Panc1 (cell line): ENCODE measurements around the gene CTLA4. TPM values are rescaled to one million over a fixed set of nuclear protein-coding genes. Genes with fewer than 3 reads are reported as not detected.
A peak's percentile ranks its signal among the peaks of the same experiment; 100 is the strongest.

ENCODE experiments used
- ATAC-seq: fragments of 200-7000 bp; cut with Tn5 transposase; 2 replicates; pipeline ENCODE4 v1.9.1; 2020; ENCODE audit warnings: mild to moderate bottlenecking, moderate library complexity
- BruUV-seq: library from RNA; stranded (reverse); fragments of 400-500 nt; replicated peaks from 2 replicates; lab custom pipeline; 2021; lab: Mats Ljungman, UMichigan
- CTCF ChIA-PET: fragments of 300-600 bp; sonication (Branson Sonifier 250); formaldehyde crosslinking; loops from one replicate; lab custom pipeline; 2022; ENCODE audit warnings: antibody characterized with exemption; lab: Charles Lee
- POLR2A ChIA-PET: fragments of 300-600 bp; sonication (Branson Sonifier 250); formaldehyde crosslinking; loops from one replicate; lab custom pipeline; 2022; ENCODE audit warnings: antibody characterized with exemption; lab: Charles Lee
- DNase-seq: peaks from one replicate; pipeline ENCODE4 v3.0.0-alpha.2; 2010; ENCODE audit warnings: low read depth, low spot score
- H3K27ac ChIP-seq: 2 replicates; pipeline ENCODE4 v1.5.1; 2011; ENCODE audit warnings: mild to moderate bottlenecking, low read length, inconsistent platforms
- H3K27me3 ChIP-seq: fragments of 200-500 bp; sonication (Bioruptor generic); 2 replicates; pipeline ENCODE4 v1.6.0; 2014; ENCODE audit warnings: low read length, inconsistent platforms; ENCODE audit not compliant: control insufficient read depth, insufficient read depth
- H3K36me3 ChIP-seq: fragments of 200-500 bp; sonication (Bioruptor generic); 2 replicates; pipeline ENCODE4 v1.5.1; 2014; ENCODE audit warnings: inconsistent platforms, mild to moderate bottlenecking, low read length, moderate library complexity; ENCODE audit not compliant: control insufficient read depth, insufficient read depth
- H3K4me1 ChIP-seq: 2 replicates; pipeline ENCODE4 v1.5.1; 2011; ENCODE audit warnings: inconsistent platforms, mild to moderate bottlenecking, low read length, moderate library complexity; ENCODE audit not compliant: control insufficient read depth, insufficient read depth
- H3K4me3 ChIP-seq, 2 experiments: 2 replicates each; pipeline ENCODE4 v1.5.1; 2011 to 2012; ENCODE audit warnings: low read depth in 2 of 2, low read length in 2 of 2, mild to moderate bottlenecking in 2 of 2, inconsistent platforms in 1 of 2, moderate library complexity in 1 of 2
- H3K9me3 ChIP-seq: fragments of 200-500 bp; sonication (Bioruptor generic); 2 replicates; pipeline ENCODE4 v1.5.1; 2014; ENCODE audit warnings: low read depth, mild to moderate bottlenecking, inconsistent platforms, low read length, moderate library complexity; ENCODE audit not compliant: control insufficient read depth, insufficient read depth
- POLR2AphosphoS5 ChIP-seq: IDR thresholded peaks from 2 replicates; pipeline ENCODE4 v1.6.1; 2012; ENCODE audit warnings: mild to moderate bottlenecking, low read depth, low read length, moderate library complexity
- SIN3A ChIP-seq: IDR thresholded peaks from 2 replicates; pipeline ENCODE4 v1.6.1; 2012; ENCODE audit warnings: low read depth, mild to moderate bottlenecking, low read length, moderate library complexity, borderline replicate concordance; ENCODE audit not compliant: insufficient read depth
- TCF7L2 ChIP-seq: IDR thresholded peaks from 2 replicates; pipeline ENCODE4 v1.6.1; 2011; ENCODE audit warnings: mild to moderate bottlenecking, low read depth, low read length, inconsistent platforms
- in situ Hi-C: cut with HindIII; loops from 2 replicates; pipeline ENCODE4 v1.10.0; 2016; ENCODE audit warnings: low sequenced_read_pairs, low pct_unique_long_range_greater_than_20kb
- intact Hi-C: fragments of 100-400 bp; cut with micrococcal nuclease; formaldehyde crosslinking; loops from one replicate; pipeline ENCODE4 v1.10.0; 2022; ENCODE audit not compliant: unreplicated experiment
- total RNA-seq: library from RNA; stranded (reverse); gene quantifications from one replicate; pipeline ENCODE4 v1.2.1, GENCODE V29; 2021; ENCODE audit not compliant: unreplicated experiment
- TF ChIP-seq, protein P1 (sequence below), 2 experiments: IDR thresholded peaks; 2 replicates each; pipeline ENCODE4 v1.6.1; 2011 to 2012; ENCODE audit warnings: low read depth in 2 of 2, control low read depth in 1 of 2, low read length in 1 of 2, mild to moderate bottlenecking in 1 of 2, moderate library complexity in 1 of 2; ENCODE audit not compliant: insufficient read depth in 1 of 2
- TF ChIP-seq, protein P2 (sequence below): fragments of 450-650 bp; IDR thresholded peaks from 2 replicates; pipeline ENCODE4 v1.5.1; 2017; ENCODE audit warnings: mild to moderate bottlenecking

The CTLA4 gene
- total RNA-seq, 1 experiment from 2014 or later, result 0.08 TPM

DNA sequence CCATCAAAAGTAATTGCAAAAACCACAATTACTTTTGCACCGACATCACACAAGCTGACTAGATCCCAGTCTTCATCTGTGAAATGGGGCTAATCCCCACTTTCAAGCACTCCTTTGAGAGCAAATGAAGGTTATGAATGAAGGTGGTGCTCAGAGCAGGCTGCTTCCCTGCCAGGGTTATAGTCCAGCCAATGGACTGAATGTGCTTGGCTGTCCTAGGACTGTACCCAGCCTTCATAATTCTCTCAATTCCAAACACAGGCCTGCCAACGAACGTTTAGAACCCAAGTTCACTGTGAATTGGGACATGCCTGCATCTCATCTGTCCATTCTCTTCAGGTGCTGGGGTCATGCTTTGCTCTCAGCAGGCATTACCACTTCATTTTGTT, 41.2 kb downstream of the CTLA4 start:
- CTCF ChIA-PET, result no interaction called here
- H3K36me3 ChIP-seq, result no peaks in the 10 kb centered on the region
- in situ Hi-C loops (no loop called here), intact Hi-C loops (loop anchor here (10.0 kb wide), 1 partner anchor 244 kb away; no protein-coding TSS in a partner anchor)
- no TSS peak for BruUV-seq
- H3K27ac ChIP-seq, result no peak overlapping the region
- no peak for DNase-seq
- H3K4me1 ChIP-seq, result no peaks in the 10 kb centered on the region
- TF ChIP-seq TCF7L2, result no peak
- TF ChIP-seq POLR2AphosphoS5, result no peak
- TF ChIP-seq, protein P1, sequence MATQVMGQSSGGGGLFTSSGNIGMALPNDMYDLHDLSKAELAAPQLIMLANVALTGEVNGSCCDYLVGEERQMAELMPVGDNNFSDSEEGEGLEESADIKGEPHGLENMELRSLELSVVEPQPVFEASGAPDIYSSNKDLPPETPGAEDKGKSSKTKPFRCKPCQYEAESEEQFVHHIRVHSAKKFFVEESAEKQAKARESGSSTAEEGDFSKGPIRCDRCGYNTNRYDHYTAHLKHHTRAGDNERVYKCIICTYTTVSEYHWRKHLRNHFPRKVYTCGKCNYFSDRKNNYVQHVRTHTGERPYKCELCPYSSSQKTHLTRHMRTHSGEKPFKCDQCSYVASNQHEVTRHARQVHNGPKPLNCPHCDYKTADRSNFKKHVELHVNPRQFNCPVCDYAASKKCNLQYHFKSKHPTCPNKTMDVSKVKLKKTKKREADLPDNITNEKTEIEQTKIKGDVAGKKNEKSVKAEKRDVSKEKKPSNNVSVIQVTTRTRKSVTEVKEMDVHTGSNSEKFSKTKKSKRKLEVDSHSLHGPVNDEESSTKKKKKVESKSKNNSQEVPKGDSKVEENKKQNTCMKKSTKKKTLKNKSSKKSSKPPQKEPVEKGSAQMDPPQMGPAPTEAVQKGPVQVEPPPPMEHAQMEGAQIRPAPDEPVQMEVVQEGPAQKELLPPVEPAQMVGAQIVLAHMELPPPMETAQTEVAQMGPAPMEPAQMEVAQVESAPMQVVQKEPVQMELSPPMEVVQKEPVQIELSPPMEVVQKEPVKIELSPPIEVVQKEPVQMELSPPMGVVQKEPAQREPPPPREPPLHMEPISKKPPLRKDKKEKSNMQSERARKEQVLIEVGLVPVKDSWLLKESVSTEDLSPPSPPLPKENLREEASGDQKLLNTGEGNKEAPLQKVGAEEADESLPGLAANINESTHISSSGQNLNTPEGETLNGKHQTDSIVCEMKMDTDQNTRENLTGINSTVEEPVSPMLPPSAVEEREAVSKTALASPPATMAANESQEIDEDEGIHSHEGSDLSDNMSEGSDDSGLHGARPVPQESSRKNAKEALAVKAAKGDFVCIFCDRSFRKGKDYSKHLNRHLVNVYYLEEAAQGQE (IDR thresholded peaks at IDR 0.05; ENCODE audit: insufficient read depth in 1 of 2, low read depth in 2 of 2, low read length in 1 of 2), result no peak
- TF ChIP-seq, protein P2, sequence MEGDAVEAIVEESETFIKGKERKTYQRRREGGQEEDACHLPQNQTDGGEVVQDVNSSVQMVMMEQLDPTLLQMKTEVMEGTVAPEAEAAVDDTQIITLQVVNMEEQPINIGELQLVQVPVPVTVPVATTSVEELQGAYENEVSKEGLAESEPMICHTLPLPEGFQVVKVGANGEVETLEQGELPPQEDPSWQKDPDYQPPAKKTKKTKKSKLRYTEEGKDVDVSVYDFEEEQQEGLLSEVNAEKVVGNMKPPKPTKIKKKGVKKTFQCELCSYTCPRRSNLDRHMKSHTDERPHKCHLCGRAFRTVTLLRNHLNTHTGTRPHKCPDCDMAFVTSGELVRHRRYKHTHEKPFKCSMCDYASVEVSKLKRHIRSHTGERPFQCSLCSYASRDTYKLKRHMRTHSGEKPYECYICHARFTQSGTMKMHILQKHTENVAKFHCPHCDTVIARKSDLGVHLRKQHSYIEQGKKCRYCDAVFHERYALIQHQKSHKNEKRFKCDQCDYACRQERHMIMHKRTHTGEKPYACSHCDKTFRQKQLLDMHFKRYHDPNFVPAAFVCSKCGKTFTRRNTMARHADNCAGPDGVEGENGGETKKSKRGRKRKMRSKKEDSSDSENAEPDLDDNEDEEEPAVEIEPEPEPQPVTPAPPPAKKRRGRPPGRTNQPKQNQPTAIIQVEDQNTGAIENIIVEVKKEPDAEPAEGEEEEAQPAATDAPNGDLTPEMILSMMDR, result no peak
- TF ChIP-seq SIN3A, result no peak
- ATAC-seq, result no peak
- no peaks in the 10 kb centered on the region for H3K9me3 ChIP-seq
- 0 out of 2 replicates have a peak, but pooled peaks cover 3% of the 10 kb centered on the region for H3K27me3 ChIP-seq
- POLR2A ChIA-PET, result no interaction called here
- H3K4me3 ChIP-seq, result no peak overlapping the region

DNA sequence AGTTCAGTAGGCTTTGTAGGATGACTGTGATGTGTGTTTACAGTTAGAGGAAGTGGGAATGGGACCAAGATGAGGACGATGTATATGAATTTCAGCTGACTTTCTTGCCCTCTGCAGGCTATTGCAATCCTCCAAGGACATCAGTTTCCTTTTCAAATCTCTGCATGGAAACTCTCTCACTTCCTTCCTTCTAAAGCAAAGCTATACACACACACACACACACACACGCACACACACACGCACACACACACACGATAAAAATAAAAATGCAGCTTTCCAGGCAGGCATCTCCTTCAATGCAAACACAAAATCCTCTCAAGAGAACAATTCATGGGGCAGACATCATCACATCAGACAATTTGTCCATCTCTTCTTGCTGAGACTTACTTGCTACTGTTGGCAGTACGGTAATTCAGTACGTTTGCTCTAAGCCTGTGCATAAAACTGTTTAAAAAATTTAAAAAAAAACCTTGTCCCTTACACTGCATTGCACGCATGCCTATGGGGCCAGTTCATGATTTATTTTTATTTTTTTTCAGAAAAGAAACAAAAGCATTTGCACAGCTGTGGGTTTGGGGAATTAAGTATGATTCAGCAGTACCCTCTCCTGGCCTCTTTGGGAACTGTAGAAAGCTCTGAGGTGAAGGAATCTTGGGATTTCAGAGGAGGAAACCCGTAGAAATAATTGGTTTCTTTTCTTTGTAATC, 41.8 kb downstream of the CTLA4 start:
- DNase-seq, result no peak
- Histone ChIP-seq H3K27ac (no peak overlapping the region), H3K4me3 (no peak overlapping the region), H3K9me3 (no peaks in the 10 kb centered on the region), H3K4me1 (no peaks in the 10 kb centered on the region), H3K27me3 (0 out of 2 replicates have a peak, but pooled peaks cover 3% of the 10 kb centered on the region), H3K36me3 (no peaks in the 10 kb centered on the region)
- intact Hi-C loops (loop anchor here (10.0 kb wide), 1 partner anchor 245 kb away; no protein-coding TSS in a partner anchor), in situ Hi-C loops (no loop called here)
- peak; percentile 89 for ATAC-seq
- ChIA-PET POLR2A (interaction anchor here (0.6 kb wide), 1 partner anchor 12 kb away, joined by 3 read pairs; no protein-coding TSS in a partner anchor), CTCF (interaction anchor here (0.6 to 1.1 kb wide), 4 partner anchors 10 to 386 kb away, joined by 3 to 7 read pairs (median 4); no protein-coding TSS in a partner anchor)
- no TSS peak for BruUV-seq
- TF ChIP-seq, protein P2, result peak; percentile 73; the same call in 1 of the 2 replicates
- no peak for TF ChIP-seq TCF7L2
